Karpas-422 (cell line): Measurements from ENCODE around the gene SIAH2. TPM values are rescaled to one million over a fixed set of nuclear protein-coding genes. Genes with fewer than 3 reads are reported as not detected.

ENCODE experiments used
- total RNA-seq: library from RNA; depleted of rRNA; stranded (reverse); fragments of >200 nt; shearing (Covaris generic); gene quantifications from 2 replicates; pipeline ENCODE4 v1.2.3, GENCODE V29; 2014; ENCODE audit warnings: low replicate concordance; rRNA removed

SIAH2 gene
- total RNA-seq, 1 experiment from 2014 or later: 160 TPM

Other genes starting within 250 kb of the SIAH2 start
- gene SERP1, start 216.7 kb downstream of the SIAH2 start, total RNA-seq: 168 and 321 TPM in 2 replicates
- 147 and 161 TPM in 2 replicates for gene EIF2A, start 216.4 kb downstream of the SIAH2 start, total RNA-seq
- 72.8 and 306 TPM in 2 replicates for gene SELENOT, start 159.8 kb downstream of the SIAH2 start, total RNA-seq
- gene ERICH6, start 59.2 kb downstream of the SIAH2 start, total RNA-seq: 0.22 TPM in 1 of 2 replicates, not detected in the other
- not detected in 2 replicates for gene MINDY4B, start 142.3 kb upstream of the SIAH2 start, total RNA-seq
- gene CLRN1, start 209.6 kb upstream of the SIAH2 start, total RNA-seq: not detected in 2 replicates